IMR-90 (cell line): Measurements from ENCODE around the gene RAB19. TPM values are rescaled to one million over a fixed set of nuclear protein-coding genes. Genes with fewer than 3 reads are reported as not detected.
A peak's percentile ranks its signal among the peaks of the same experiment; 100 is the strongest.

Experiments
- ATAC-seq: fragments of 200-7000 bp; cut with Tn5 transposase; 2 replicates; pipeline ENCODE4 v1.9.1; 2020; ENCODE audit warnings: low read depth, mild to moderate bottlenecking, moderate library complexity
- BruUV-seq: library from RNA; stranded (reverse); fragments of 400-500 nt; replicated peaks from 2 replicates; lab custom pipeline; 2021; lab: Mats Ljungman, UMichigan
- CTCF ChIA-PET: fragments of 300-600 bp; formaldehyde crosslinking; extraction: SDS; loops from one replicate; lab custom pipeline; 2021; ENCODE audit warnings: antibody characterized with exemption; lab: Yijun Ruan, JAX
- POLR2A ChIA-PET: fragments of 300-600 bp; sonication (Branson Sonifier 250); formaldehyde crosslinking; loops from one replicate; lab custom pipeline; 2022; ENCODE audit warnings: antibody characterized with exemption; ENCODE audit not compliant: unreplicated experiment; lab: Charles Lee
- DNase-seq: peaks from one replicate; pipeline ENCODE4 v3.0.0; 2013
- H2AFZ ChIP-seq: replicated peaks from 2 replicates; pipeline ENCODE3; 2013; ENCODE audit warnings: low read length, mild to moderate bottlenecking; ENCODE audit not compliant: poor library complexity
- H2AK5ac ChIP-seq: 2 replicates; pipeline ENCODE4 v1.6.1; 2013; ENCODE audit warnings: low read depth, low read length, inconsistent platforms
- H2AK9ac ChIP-seq: replicated peaks from 2 replicates; pipeline ENCODE3; 2013; ENCODE audit warnings: mild to moderate bottlenecking, low read depth, low read length, moderate library complexity; ENCODE audit not compliant: poor library complexity
- H2BK120ac ChIP-seq: 2 replicates; pipeline ENCODE4 v1.6.1; 2013; ENCODE audit warnings: low read depth, low read length, inconsistent platforms
- H2BK15ac ChIP-seq: 3 replicates; pipeline ENCODE4 v1.6.1; 2013; ENCODE audit warnings: low read depth, low read length, inconsistent platforms
- H2BK20ac ChIP-seq: 2 replicates; pipeline ENCODE4 v1.6.1; 2013; ENCODE audit warnings: low read depth, mild to moderate bottlenecking, inconsistent platforms, low read length, moderate library complexity
- H2BK5ac ChIP-seq: 2 replicates; pipeline ENCODE4 v1.6.1; 2013; ENCODE audit warnings: mild to moderate bottlenecking, low read depth, low read length, inconsistent platforms; ENCODE audit not compliant: poor library complexity, severe bottlenecking
- H3K14ac ChIP-seq: replicated peaks from 2 replicates; pipeline ENCODE4 v1.6.1; 2013; ENCODE audit warnings: low read depth, low read length, inconsistent platforms
- H3K18ac ChIP-seq: 2 replicates; pipeline ENCODE4 v1.6.1; 2013; ENCODE audit warnings: low read depth, low read length, control low read depth
- H3K23ac ChIP-seq: 2 replicates; pipeline ENCODE4 v1.6.1; 2013; ENCODE audit warnings: low read depth, low read length, inconsistent platforms
- H3K27ac ChIP-seq: 2 replicates; pipeline ENCODE4 v1.5.1; 2013; ENCODE audit warnings: mild to moderate bottlenecking, control low read depth, low read length; ENCODE audit not compliant: insufficient read depth
- H3K27me3 ChIP-seq: 2 replicates; pipeline ENCODE4 v1.6.1; 2013; ENCODE audit warnings: low read length; ENCODE audit not compliant: control insufficient read depth, insufficient read depth
- H3K36me3 ChIP-seq: 2 replicates; pipeline ENCODE4 v1.6.1; 2013; ENCODE audit warnings: low read length, mixed read lengths; ENCODE audit not compliant: control insufficient read depth, insufficient read depth
- H3K4ac ChIP-seq: 2 replicates; pipeline ENCODE4 v1.6.1; 2013; ENCODE audit warnings: low read depth, low read length, inconsistent platforms
- H3K4me1 ChIP-seq: 2 replicates; pipeline ENCODE4 v1.6.1; 2013; ENCODE audit warnings: low read length, mixed read lengths; ENCODE audit not compliant: control insufficient read depth, insufficient read depth
- H3K4me2 ChIP-seq: 2 replicates; pipeline ENCODE4 v1.6.1; 2013; ENCODE audit warnings: low read depth, mild to moderate bottlenecking, control low read depth, low read length, moderate library complexity
- H3K4me3 ChIP-seq: 2 replicates; pipeline ENCODE4 v1.5.1; 2013; ENCODE audit warnings: low read depth, mild to moderate bottlenecking, control low read depth, low read length, moderate library complexity; ENCODE audit not compliant: insufficient read depth
- H3K56ac ChIP-seq: 2 replicates; pipeline ENCODE4 v1.6.1; 2013; ENCODE audit warnings: low read length, inconsistent platforms; ENCODE audit not compliant: insufficient read depth; ENCODE audit errors: extremely low read depth
- H3K79me1 ChIP-seq, 2 experiments: 2 replicates each; pipeline ENCODE4 v1.6.1; 2013; ENCODE audit warnings: low read length in 2 of 2, inconsistent platforms in 1 of 2, low read depth in 1 of 2
- H3K9ac ChIP-seq: 2 replicates; pipeline ENCODE4 v1.6.1; 2013; ENCODE audit warnings: low read depth, low read length, control low read depth
- H3K9me1 ChIP-seq: 2 replicates; pipeline ENCODE4 v1.6.1; 2013; ENCODE audit warnings: low read length, inconsistent platforms; ENCODE audit not compliant: insufficient read depth
- H3K9me3 ChIP-seq: 2 replicates; pipeline ENCODE4 v1.6.1; 2013; ENCODE audit warnings: low read length; ENCODE audit not compliant: control insufficient read depth, insufficient read depth
- H4K20me1 ChIP-seq: 2 replicates; pipeline ENCODE4 v1.6.1; 2013; ENCODE audit warnings: low read length, inconsistent platforms; ENCODE audit not compliant: insufficient read depth
- H4K5ac ChIP-seq: 2 replicates; pipeline ENCODE4 v1.6.1; 2013; ENCODE audit warnings: mild to moderate bottlenecking, low read depth, low read length, control low read depth
- H4K8ac ChIP-seq, 2 experiments: 2 replicates each; pipeline ENCODE4 v1.6.1; 2013; ENCODE audit warnings: low read depth in 2 of 2, low read length in 2 of 2, control low read depth in 1 of 2, inconsistent platforms in 1 of 2
- H4K91ac ChIP-seq: 2 replicates; pipeline ENCODE4 v1.6.1; 2013; ENCODE audit warnings: low read depth, low read length, inconsistent platforms; ENCODE audit not compliant: insufficient read depth
- BHLHE40 ChIP-seq: fragments of 150-350 bp; IDR thresholded peaks from 2 replicates; pipeline ENCODE4 v1.6.1; 2016; ENCODE audit warnings: mild to moderate bottlenecking, low read depth, low read length
- CEBPB ChIP-seq: IDR thresholded peaks from 2 replicates; pipeline ENCODE4 v1.6.1; 2012; ENCODE audit warnings: low read depth, low read length, improper control_type of control experiment
- CHD1 ChIP-seq: IDR thresholded peaks from 2 replicates; pipeline ENCODE4 v1.6.1; 2012; ENCODE audit warnings: low read depth, low read length, improper control_type of control experiment
- CTCF ChIP-seq: conservative IDR thresholded peaks from 2 replicates; pipeline ENCODE4 v1.5.1; 2012; ENCODE audit warnings: mild to moderate bottlenecking, low read depth, low read length, improper control_type of control experiment
- ELK1 ChIP-seq: fragments of 150-350 bp; IDR thresholded peaks from 2 replicates; pipeline ENCODE4 v1.6.1; 2016; ENCODE audit warnings: low read depth, mild to moderate bottlenecking, low read length, moderate library complexity, borderline replicate concordance
- FOS ChIP-seq: fragments of 150-350 bp; IDR thresholded peaks from 2 replicates; pipeline ENCODE4 v1.6.1; 2016; ENCODE audit warnings: low read depth, low read length
- MAFK ChIP-seq: IDR thresholded peaks from 2 replicates; pipeline ENCODE4 v1.6.1; 2012; ENCODE audit warnings: low read depth, low read length, improper control_type of control experiment
- MAZ ChIP-seq: IDR thresholded peaks from 2 replicates; pipeline ENCODE4 v1.6.1; 2012; ENCODE audit warnings: low read depth, mild to moderate bottlenecking, low read length, improper control_type of control experiment, moderate library complexity, borderline replicate concordance
- MXI1 ChIP-seq: IDR thresholded peaks from 2 replicates; pipeline ENCODE4 v1.6.1; 2012; ENCODE audit warnings: low read depth, mild to moderate bottlenecking, low read length, moderate library complexity, borderline replicate concordance
- NFE2L2 ChIP-seq: fragments of 150-350 bp; IDR thresholded peaks from 2 replicates; pipeline ENCODE4 v1.6.1; 2016; ENCODE audit warnings: low read depth, mild to moderate bottlenecking, low read length
- POLR2A ChIP-seq: IDR thresholded peaks from 2 replicates; pipeline ENCODE4 v1.6.1; 2012; ENCODE audit warnings: mild to moderate bottlenecking, low read depth, low read length
- RAD21 ChIP-seq: IDR thresholded peaks from 2 replicates; pipeline ENCODE4 v1.6.1; 2012; ENCODE audit warnings: low read length, improper control_type of control experiment
- RFX5 ChIP-seq: IDR thresholded peaks from 2 replicates; pipeline ENCODE4 v1.8.0; 2012; ENCODE audit warnings: low read depth, mild to moderate bottlenecking, low read length, moderate library complexity
- SMC3 ChIP-seq: fragments of 150-350 bp; IDR thresholded peaks from 2 replicates; pipeline ENCODE4 v1.6.1; 2016; ENCODE audit warnings: low read depth, mild to moderate bottlenecking, antibody characterized with exemption, low read length, moderate library complexity
- USF2 ChIP-seq: fragments of 150-350 bp; IDR thresholded peaks from 2 replicates; pipeline ENCODE4 v1.6.1; 2017; ENCODE audit warnings: mild to moderate bottlenecking, antibody characterized with exemption, low read length, low read depth
- WGBS, 2 experiments: methylation state at CpG; one replicate each; pipeline versions ENCODE4 v1.1.5 to v1.1.7; 2013; ENCODE audit warnings: missing lambda C conversion rate in 2 of 2; ENCODE audit not compliant: insufficient read length in 1 of 2; ENCODE audit errors: extremely low coverage in 2 of 2; 5-methylcytosine and 5-hydroxymethylcytosine counted together
- dilution Hi-C: fragments of 300-500 bp; cut with HindIII; formaldehyde crosslinking; loops from one replicate; pipeline ENCODE4 v1.14.3; 2018; ENCODE audit warnings: low sequenced_read_pairs; ENCODE audit not compliant: unreplicated experiment
- in situ Hi-C: fragments of 300-500 bp; cut with MboI; formaldehyde crosslinking; loops from 3 replicates; pipeline ENCODE4 v1.14.3; 2019; ENCODE audit warnings: low sequenced_read_pairs, inconsistent platforms, mixed read lengths
- intact Hi-C: fragments of 100-400 bp; cut with micrococcal nuclease; formaldehyde crosslinking; loops from 2 replicates; pipeline ENCODE4 v1.10.0; 2022
- polyA plus RNA-seq, 3 experiments: library from polyadenylated mRNA; depleted of rRNA; stranded (reverse); fragments of >200 nt; gene quantifications; 2 replicates each; pipeline ENCODE4 v1.2.3, GENCODE V29; 2012; ENCODE audit warnings: low replicate concordance in 1 of 3
- total RNA-seq: library from RNA; depleted of rRNA; stranded (reverse); fragments of >200 nt; gene quantifications from 2 replicates; pipeline ENCODE4 v1.2.3, GENCODE V29; 2012

Gene RAB19
- total and polyA plus RNA-seq, 2 of the 4 experiments (the other 2 are of a cell fraction): not detected

GRCh38 chr7:140384894-140385545, 18.8 kb upstream of the RAB19 start:
- intact Hi-C loops (no loop called here), in situ Hi-C loops (no loop called here), dilution Hi-C loops (no loop called here)
- Histone ChIP-seq H2AFZ (no peak overlapping the region), H3K27ac (no peak overlapping the region), H3K56ac (no peak overlapping the region), H3K23ac (no peak overlapping the region), H3K9ac (no peak overlapping the region), H3K4ac (no peak overlapping the region; the same call in 1 of the 2 replicates), H3K4me1 (peaks cover 3% of the 10 kb centered on the region; the same call in 1 of the 2 replicates), H4K8ac (no peak overlapping the region), H4K20me1 (peaks cover 46% of the 10 kb centered on the region), H3K79me1 (peaks cover 19 to 54% of the 10 kb centered on the region in 2 experiments), H2AK5ac (no peak overlapping the region), H2BK15ac (no peak overlapping the region), H3K14ac (no peak overlapping the region), H3K18ac (peak overlapping the region; percentile 39; the same call in 1 of the 2 replicates), H4K5ac (no peak overlapping the region), H2AK9ac (no peak overlapping the region), H3K9me3 (no peaks in the 10 kb centered on the region), H3K4me3 (no peak overlapping the region), H3K27me3 (no peaks in the 10 kb centered on the region), H3K4me2 (0 out of 2 replicates have a peak overlapping the region, but pooled peaks have one; percentile 12), H2BK120ac (no peak overlapping the region), H2BK20ac (no peak overlapping the region), H3K9me1 (peaks cover 5% of the 10 kb centered on the region; the same call in 1 of the 2 replicates), H3K36me3 (peaks cover 12% of the 10 kb centered on the region), H2BK5ac (no peak overlapping the region), H4K91ac (no peak overlapping the region)
- DNase-seq: peak; percentile 15
- no CpG with 5 or more reads among the region's 1 CpG for WGBS, 2 experiments
- no TSS peak for BruUV-seq
- peak; percentile 56 for ATAC-seq
- POLR2A ChIA-PET: interaction anchor here (0.6 kb wide), 1 partner anchor 10 kb away, joined by 8 read pairs; no protein-coding TSS in a partner anchor
- CTCF ChIA-PET: no interaction called here
- no peak for TF ChIP-seq SMC3
- no peak for TF ChIP-seq RAD21
- no peak for TF ChIP-seq RFX5
- no peak for TF ChIP-seq FOS
- no peak for TF ChIP-seq MAFK
- no peak for TF ChIP-seq NFE2L2
- no peak for TF ChIP-seq POLR2A
- TF ChIP-seq MAZ: no peak
- no peak for TF ChIP-seq CEBPB
- TF ChIP-seq USF2: no peak
- no peak for TF ChIP-seq ELK1
- TF ChIP-seq CTCF: no peak
- no peak for TF ChIP-seq BHLHE40
- no peak for TF ChIP-seq MXI1
- TF ChIP-seq CHD1: no peak
